Activated B cell treated with CpG ODN at 0.5 μM for 24 hours (primary cell): Measurements from ENCODE around the gene SPATA9. TPM values are rescaled to one million over a fixed set of nuclear protein-coding genes. Genes with fewer than 3 reads are reported as not detected.

Source experiments
- ATAC-seq: fragments of 200-7000 bp; cut with Tn5 transposase; one replicate; pipeline ENCODE4 v1.10.0; 2021; ENCODE audit warnings: low read depth, mild to moderate bottlenecking, moderate library complexity
- CTCF ChIA-PET: fragments of 350-600 bp; sonication (Branson Sonifier 250); formaldehyde crosslinking; loops from one replicate; lab custom pipeline; 2021; ENCODE audit warnings: antibody characterized with exemption; lab: Charles Lee
- POLR2A ChIA-PET: fragments of 350-600 bp; sonication (Branson Sonifier 250); formaldehyde crosslinking; loops from one replicate; lab custom pipeline; 2021; ENCODE audit warnings: antibody characterized with exemption; lab: Charles Lee
- DNase-seq: peaks from one replicate; pipeline ENCODE4 v3.0.0; 2022
- H3K27ac Mint-ChIP-seq: one replicate; pipeline ENCODE4 v1.8.0; 2020; ENCODE audit warnings: mixed read lengths
- H3K27me3 Mint-ChIP-seq: one replicate; pipeline ENCODE4 v1.8.0; 2021; ENCODE audit warnings: mixed read lengths
- H3K36me3 Mint-ChIP-seq: one replicate; pipeline ENCODE4 v1.8.0; 2021; ENCODE audit warnings: low read depth, mixed read lengths
- H3K4me1 Mint-ChIP-seq: one replicate; pipeline ENCODE4 v1.8.0; 2021; ENCODE audit warnings: mixed read lengths
- H3K4me3 Mint-ChIP-seq: one replicate; pipeline ENCODE4 v1.8.0; 2020; ENCODE audit warnings: mild to moderate bottlenecking, mixed read lengths
- H3K9me3 Mint-ChIP-seq: one replicate; pipeline ENCODE4 v1.8.0; 2020; ENCODE audit warnings: mixed read lengths
- CTCF ChIP-seq: fragments of 200-600 bp; IDR thresholded peaks from one replicate; pipeline ENCODE4 v1.8.0; 2022; ENCODE audit warnings: antibody characterized with exemption, mild to moderate bottlenecking
- intact Hi-C: fragments of 100-400 bp; cut with micrococcal nuclease; formaldehyde crosslinking; loops from one replicate; pipeline ENCODE4 v1.15.1; 2024
- total RNA-seq: library from RNA; stranded (reverse); gene quantifications from 2 replicates; pipeline ENCODE4 v1.2.3, GENCODE V29; 2022

The SPATA9 gene
- total RNA-seq, 1 donor from 2014 or later = not detected

DNA sequence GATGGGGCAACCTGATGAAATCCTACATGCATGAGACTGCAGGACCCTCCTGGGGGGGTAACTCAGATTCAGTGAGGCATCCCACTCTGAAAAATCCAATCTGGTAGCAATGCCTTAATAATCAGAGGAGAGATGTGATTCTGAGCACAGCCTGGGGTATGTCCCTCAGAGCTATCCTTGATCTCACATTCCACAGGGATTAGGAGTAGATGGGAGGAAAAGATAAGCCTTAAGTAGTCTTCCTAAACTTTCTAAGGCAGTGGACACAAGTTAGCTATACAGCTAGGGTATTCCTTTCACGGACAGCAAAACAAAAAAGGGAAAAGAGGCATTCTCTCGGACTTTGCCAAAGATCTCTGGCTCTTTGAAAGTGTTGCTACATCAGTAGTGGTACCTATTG, 3.9 kb upstream of the SPATA9 start:
- intact Hi-C loops = no loop called here
- Mint-ChIP-seq H3K36me3 (no peaks in the 10 kb centered on the region), H3K27me3 (peaks cover 4% of the 10 kb centered on the region), H3K4me1 (no peaks in the 10 kb centered on the region), H3K27ac (no peak overlapping the region), H3K9me3 (no peaks in the 10 kb centered on the region), H3K4me3 (no peak overlapping the region)
- CTCF ChIA-PET = no interaction called here
- POLR2A ChIA-PET = no interaction called here
- DNase-seq (no peak), ATAC-seq (no peak)
- TF ChIP-seq CTCF = no peak

- H3K27ac Mint-ChIP-seq = no peak overlapping the region
- intact Hi-C loops = no loop called here
- CTCF ChIA-PET = no interaction called here
- peaks cover 5% of the 10 kb centered on the region for H3K27me3 Mint-ChIP-seq
- DNase-seq (no peak), ATAC-seq (no peak)
- POLR2A ChIA-PET = no interaction called here
- no peaks in the 10 kb centered on the region for H3K4me1 Mint-ChIP-seq
- no peak for TF ChIP-seq CTCF
- H3K36me3 Mint-ChIP-seq = no peaks in the 10 kb centered on the region
- no peaks in the 10 kb centered on the region for H3K9me3 Mint-ChIP-seq
- no peak overlapping the region for H3K4me3 Mint-ChIP-seq
These were observed 1.6 kb upstream of the SPATA9 start for GRCh38 chr5:95684361-95684760.

DNA sequence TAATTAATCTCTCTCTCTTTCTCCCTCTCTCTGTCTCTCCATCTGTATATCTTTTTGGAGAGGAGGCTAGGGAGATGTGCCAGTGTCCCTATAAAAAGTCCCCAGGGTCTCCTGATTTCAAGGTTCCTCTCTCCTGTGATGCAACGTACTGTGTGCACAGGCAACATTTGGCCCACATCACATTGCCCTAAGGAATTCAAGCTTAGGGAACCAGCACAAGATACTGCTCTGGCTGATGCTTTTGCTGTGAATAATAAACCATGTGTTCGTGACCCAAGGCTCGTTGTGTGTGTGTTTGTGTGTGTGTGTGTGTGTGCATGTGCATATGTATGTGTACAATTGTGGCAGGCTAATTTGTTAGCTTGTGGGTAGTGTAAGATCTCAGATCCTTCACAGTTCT, 9.7 kb downstream of the SPATA9 start:
- Mint-ChIP-seq H3K27ac (no peak overlapping the region), H3K4me3 (no peak overlapping the region), H3K4me1 (no peaks in the 10 kb centered on the region), H3K27me3 (no peaks in the 10 kb centered on the region), H3K36me3 (no peaks in the 10 kb centered on the region), H3K9me3 (no peaks in the 10 kb centered on the region)
- DNase-seq (no peak), ATAC-seq (no peak)
- CTCF ChIA-PET = no interaction called here
- intact Hi-C loops = no loop called here
- POLR2A ChIA-PET = no interaction called here
- no peak for TF ChIP-seq CTCF

DNA sequence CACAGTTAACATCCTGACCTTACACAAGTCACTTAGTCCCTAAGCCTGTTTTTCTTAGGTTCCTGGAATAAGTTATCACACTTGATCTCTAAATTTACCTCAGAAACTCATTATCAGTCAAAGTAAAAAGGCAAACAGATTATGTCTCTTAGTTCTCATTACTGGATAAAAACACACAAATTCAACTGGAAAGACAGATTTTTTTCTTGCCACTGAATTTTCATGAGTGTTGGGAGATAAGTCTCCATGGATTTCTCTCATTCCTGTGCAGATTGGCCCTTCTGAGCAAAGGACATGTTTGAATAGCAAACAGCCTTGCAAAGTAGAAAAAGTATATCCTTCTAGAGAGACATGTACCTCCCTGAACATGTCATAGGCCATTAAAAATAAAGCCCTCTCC, 10.2 kb downstream of the SPATA9 start:
- CTCF ChIA-PET = no interaction called here
- H3K4me3 Mint-ChIP-seq = no peak overlapping the region
- no peak overlapping the region for H3K27ac Mint-ChIP-seq
- TF ChIP-seq CTCF = no peak
- POLR2A ChIA-PET = no interaction called here
- no peaks in the 10 kb centered on the region for H3K27me3 Mint-ChIP-seq
- DNase-seq (no peak), ATAC-seq (no peak)
- intact Hi-C loops = no loop called here
- no peaks in the 10 kb centered on the region for H3K9me3 Mint-ChIP-seq
- no peaks in the 10 kb centered on the region for H3K36me3 Mint-ChIP-seq
- no peaks in the 10 kb centered on the region for H3K4me1 Mint-ChIP-seq

DNA sequence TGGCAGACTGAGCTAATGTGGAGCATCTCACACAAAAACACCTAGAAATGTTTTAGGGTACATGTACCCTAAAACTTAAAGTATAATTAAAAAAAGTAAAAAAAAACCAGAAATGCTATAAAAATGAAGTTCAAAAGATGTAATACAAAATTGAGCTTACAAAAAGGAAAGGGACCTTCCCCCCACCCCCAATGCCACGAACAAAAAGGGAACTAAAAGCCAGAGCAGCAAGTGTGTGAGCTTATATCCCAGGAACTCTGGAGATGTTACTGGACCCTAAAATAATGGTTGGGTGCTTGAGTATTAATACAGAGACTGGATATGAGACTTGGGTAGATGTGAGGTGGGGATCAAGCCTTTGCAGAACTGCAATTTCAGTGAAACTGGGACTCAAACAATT, 11.0 kb downstream of the SPATA9 start:
- ATAC-seq (no peak), DNase-seq (no peak)
- intact Hi-C loops = no loop called here
- Mint-ChIP-seq H3K36me3 (no peaks in the 10 kb centered on the region), H3K9me3 (no peaks in the 10 kb centered on the region), H3K27me3 (no peaks in the 10 kb centered on the region), H3K27ac (no peak overlapping the region), H3K4me1 (no peaks in the 10 kb centered on the region), H3K4me3 (no peak overlapping the region)
- POLR2A ChIA-PET = interaction anchor here (0.7 kb wide), 1 partner anchor 180 kb away, joined by 3 read pairs; no protein-coding TSS in a partner anchor
- CTCF ChIA-PET = no interaction called here
- TF ChIP-seq CTCF = no peak
